ENCODE measurements around the gene GYG2. TPM values are rescaled to one million over a fixed set of nuclear protein-coding genes. Genes with fewer than 3 reads are reported as not detected.

Gene GYG2
- total and polyA plus RNA-seq, 2 experiments from 2014 or later, result 17.6 to 63.8 TPM

GRCh38 chrX:2875136-2875481 is 46.4 kb downstream of the GYG2 start (continued):
- TF ChIP-seq ZNF462 (CRISPR knock-in tag; IDR thresholded peaks at IDR 0.05) (no peak), REST (IDR thresholded peaks at IDR 0.05; ENCODE audit: unreplicated experiment) (no peak), ZNF331 (CRISPR knock-in tag; IDR thresholded peaks at IDR 0.05; ENCODE audit: low read depth) (no peak)

GRCh38 chrX:2875798-2876399 is 47.2 kb downstream of the GYG2 start:
- peak; percentile 63 for ATAC-seq
- no peaks in the 10 kb centered on the region for H3K27me3 ChIP-seq (ENCODE audit: insufficient read depth)
- no peak overlapping the region for H3K4me3 ChIP-seq
- no peaks in the 10 kb centered on the region for H3K4me1 ChIP-seq (ENCODE audit: insufficient read depth)
- peak; percentile 46 for DNase-seq (ENCODE audit: low spot score)
- H3K9me2 ChIP-seq (ENCODE audit: insufficient read depth), result no peaks in the 10 kb centered on the region
- H3K27ac Mint-ChIP-seq, result no peak overlapping the region
- no peaks in the 10 kb centered on the region for H4K20me1 ChIP-seq (replicated peaks; ENCODE audit: insufficient read depth)
- H2AFZ ChIP-seq, result no peak overlapping the region
- H3K27me3 Mint-ChIP-seq (ENCODE audit: insufficient read depth, low read depth, poor library complexity), result peaks cover 1% of the 10 kb centered on the region
- H3K4me1 Mint-ChIP-seq, result peaks cover 12% of the 10 kb centered on the region; the same call in 2 of the 3 replicates
- no peaks in the 10 kb centered on the region for H3F3A ChIP-seq (replicated peaks; ENCODE audit: low read depth)
- no peaks in the 10 kb centered on the region; the same call in 2 of the 3 replicates for H3K9me3 Mint-ChIP-seq
- peaks cover 41% of the 10 kb centered on the region for H3K36me3 Mint-ChIP-seq (ENCODE audit: low read depth)
- H3K36me3 ChIP-seq (ENCODE audit: insufficient read depth), result no peaks in the 10 kb centered on the region
- no peak for TF ChIP-seq ETS1 (IDR thresholded peaks at IDR 0.05)
- TF ChIP-seq REST (IDR thresholded peaks at IDR 0.05; ENCODE audit: unreplicated experiment), result no peak
- no peak for TF ChIP-seq ZNF114 (CRISPR knock-in tag; IDR thresholded peaks at IDR 0.05)
- peak; percentile 43 to 58 for TF ChIP-seq CTCF (conservative IDR thresholded peaks at IDR 0.05; ENCODE audit: low read depth in 2 of 2)
- TF ChIP-seq STAT1 (IDR thresholded peaks at IDR 0.05; ENCODE audit: unreplicated experiment), result no peak
- no peak overlapping the region for H3K27ac ChIP-seq (ENCODE audit: low read depth)
- no peak overlapping the region for H3K4me2 ChIP-seq
- H3K4me3 Mint-ChIP-seq, result no peak overlapping the region
- no peaks in the 10 kb centered on the region for H3K79me2 ChIP-seq (replicated peaks; ENCODE audit: insufficient read depth)
